Hepatic stellate cell (primary cell): ENCODE results near the gene PPIL1.

Source experiments
- DNase-seq: peaks from one replicate; pipeline ENCODE4 v3.0.0; 2011; ENCODE audit warnings: low spot score

PPIL1 gene

DNA sequence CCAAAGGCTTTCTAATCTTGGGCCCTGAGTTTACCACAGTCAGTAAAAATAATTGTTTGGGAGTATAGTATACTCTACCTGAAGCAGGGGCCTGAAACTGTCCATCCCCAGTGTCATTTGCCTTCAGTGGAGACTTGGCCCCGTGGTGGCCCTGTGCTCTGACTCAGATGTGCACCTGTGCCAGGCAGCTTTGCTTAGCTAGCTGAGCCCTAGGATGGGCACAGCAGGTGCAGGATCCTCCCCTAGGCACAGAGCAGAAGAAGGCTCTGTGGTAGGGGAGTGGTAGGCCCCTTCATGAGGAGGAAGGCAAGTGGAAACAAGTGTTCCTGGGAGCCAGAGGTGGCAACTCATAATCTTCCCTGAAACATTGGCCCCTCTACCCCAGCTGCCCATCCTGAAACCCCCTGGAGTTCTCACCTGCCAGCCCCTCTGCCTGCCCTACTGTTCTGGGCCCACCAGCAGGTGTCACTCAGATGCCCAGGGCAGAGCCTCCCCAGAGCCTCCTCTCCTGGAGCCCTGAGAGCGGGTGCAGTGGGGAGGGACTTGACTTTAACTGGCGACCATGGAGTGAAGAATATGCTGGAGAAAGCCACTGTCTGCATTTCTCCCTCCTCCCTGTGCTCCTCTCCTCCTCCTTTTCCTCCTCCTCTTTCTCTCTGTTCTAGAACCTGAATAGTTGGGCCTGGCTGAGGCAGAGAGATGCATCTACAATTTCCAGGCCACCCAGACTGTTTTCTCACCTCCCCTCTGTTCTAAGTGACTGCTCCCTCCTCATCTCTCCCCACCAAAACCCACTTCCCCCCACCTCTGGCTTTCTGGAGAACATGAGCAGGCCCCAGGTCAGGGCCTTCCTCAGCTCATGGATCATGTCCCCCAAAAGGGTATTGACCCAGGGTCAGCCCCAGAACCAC is 38.2 kb downstream of the PPIL1 start:
- DNase-seq = no peak

- no peak for DNase-seq
Measured at GRCh38 chr6:36834576-36835341, 39.8 kb downstream of the PPIL1 start.

- DNase-seq = no peak
Measured at GRCh38 chr6:36833182-36833789, 41.3 kb downstream of the PPIL1 start.

- no peak for DNase-seq
Measured at GRCh38 chr6:36832313-36832712, 42.3 kb downstream of the PPIL1 start.

- DNase-seq = no peak
Measured at GRCh38 chr6:36830577-36830976, 44.0 kb downstream of the PPIL1 start.

DNA sequence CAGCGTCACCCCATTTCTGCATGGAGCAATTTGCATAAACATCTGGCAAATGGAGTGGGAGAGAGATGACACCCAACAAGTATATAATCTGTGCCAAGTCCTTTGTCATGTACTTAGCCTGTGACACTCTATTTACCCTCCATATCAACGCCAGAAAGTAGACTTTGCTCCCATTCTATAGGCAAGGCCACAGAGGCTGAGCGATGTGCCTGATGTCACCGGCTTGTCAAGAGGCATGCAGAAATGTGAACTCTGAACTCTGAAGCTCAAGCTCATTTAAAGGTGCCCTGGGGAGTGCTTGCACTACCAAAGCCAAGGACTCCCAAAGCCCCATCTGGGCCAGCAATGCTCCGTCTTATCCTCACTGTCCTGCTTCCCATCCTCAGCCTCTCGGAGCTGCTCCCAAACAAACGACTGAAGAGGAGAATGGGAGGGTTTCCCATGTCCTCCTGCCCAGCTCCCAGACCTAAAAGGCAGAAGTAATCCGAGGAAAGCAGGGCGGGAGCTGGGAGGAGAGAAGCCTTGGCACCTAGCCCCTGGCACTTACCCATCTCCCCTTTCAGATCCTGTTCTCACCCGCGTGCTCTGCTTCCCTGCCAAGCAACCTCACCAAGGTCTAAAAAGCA is 44.6 kb downstream of the PPIL1 start:
- no peak for DNase-seq

DNA sequence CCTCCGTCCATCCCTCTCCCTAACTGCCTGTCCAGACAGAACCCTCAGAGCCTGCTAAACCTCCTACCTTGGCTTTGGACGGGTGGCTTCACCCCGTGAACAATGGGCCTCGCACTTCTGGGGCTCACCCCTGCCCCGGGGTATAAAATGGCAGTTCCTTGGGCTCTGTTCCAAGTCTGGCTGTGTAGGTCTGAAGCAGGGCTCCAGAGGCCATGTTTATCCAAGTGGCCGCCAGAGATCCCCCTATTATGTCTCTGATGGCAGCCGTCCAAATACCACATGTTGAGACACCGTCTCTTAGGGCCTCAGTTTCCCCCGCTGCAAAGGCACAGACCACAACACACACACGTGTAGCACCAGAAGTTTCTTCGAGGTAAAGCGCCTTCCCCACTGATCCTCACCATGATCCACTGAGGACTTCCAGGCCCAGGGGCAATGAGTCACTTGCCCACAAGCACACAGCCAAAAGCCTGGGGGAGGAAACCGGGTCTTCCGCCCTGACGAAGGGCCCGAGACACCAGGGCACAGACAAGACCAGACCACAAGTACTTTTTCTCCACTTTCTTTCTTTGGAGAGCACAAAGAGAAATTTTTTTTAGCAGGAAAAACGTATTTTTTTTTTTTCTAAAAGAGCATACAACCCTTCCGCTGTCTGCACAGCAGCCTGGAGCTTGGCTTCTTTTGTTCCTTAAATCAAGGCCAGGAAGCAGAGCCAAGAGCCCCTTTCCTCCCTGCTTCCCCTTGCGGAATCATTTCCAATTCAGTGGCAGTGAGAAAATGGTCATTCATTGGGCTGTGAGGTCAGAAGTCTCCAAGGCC is 47.1 kb downstream of the PPIL1 start:
- DNase-seq = peak; percentile 79

GRCh38 chr6:36826520-36827227 is 47.9 kb downstream of the PPIL1 start:
- DNase-seq = no peak

DNA sequence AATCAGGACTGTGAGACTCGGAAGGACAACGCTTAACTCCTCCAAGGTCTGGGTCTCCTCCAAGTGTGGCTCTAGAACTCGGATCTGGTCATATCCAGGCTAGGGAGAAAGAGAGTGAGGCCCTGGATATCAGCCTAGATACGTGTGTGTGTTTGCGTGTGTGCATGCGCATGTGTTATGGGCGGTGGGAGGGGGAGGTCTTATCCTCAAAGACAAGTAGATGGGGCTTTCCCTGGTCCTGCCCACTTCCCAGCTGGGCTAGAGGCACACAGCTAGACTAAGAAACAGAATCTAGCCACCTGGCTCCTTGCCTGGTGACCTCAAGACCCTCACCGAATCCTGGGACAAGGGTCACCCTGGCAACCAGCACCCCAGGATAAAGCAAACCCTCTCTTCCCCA is 48.6 kb downstream of the PPIL1 start:
- no peak for DNase-seq

- DNase-seq = no peak
Measured at GRCh38 chr6:36825452-36825851, 49.2 kb downstream of the PPIL1 start.

DNA sequence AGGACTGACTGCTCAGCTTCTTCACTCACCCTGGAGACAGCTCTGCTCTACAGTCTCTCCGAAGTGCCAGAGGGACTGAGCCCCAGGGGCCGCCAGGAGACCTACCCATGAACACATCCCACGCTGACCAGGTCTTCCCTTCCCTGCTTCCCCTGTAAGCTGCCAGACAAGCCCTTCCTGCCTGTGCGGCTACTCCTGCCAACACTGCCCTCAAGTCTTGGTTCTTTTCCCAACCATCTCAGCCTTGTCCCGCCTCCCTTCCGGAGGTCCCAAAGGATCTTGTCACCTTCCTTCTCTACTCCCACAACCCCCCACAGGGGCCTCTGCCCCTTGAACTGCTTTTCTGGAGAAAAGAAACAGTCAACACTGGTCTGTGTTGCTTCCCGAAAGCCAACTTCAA is 50.4 kb downstream of the PPIL1 start:
- DNase-seq = no peak

GRCh38 chr6:36823421-36824096 is 51.0 kb downstream of the PPIL1 start:
- no peak for DNase-seq

- no peak for DNase-seq
Measured at GRCh38 chr6:36822506-36823269, 51.9 kb downstream of the PPIL1 start.

GRCh38 chr6:36821581-36822335 is 52.8 kb downstream of the PPIL1 start:
- DNase-seq = no peak

DNA sequence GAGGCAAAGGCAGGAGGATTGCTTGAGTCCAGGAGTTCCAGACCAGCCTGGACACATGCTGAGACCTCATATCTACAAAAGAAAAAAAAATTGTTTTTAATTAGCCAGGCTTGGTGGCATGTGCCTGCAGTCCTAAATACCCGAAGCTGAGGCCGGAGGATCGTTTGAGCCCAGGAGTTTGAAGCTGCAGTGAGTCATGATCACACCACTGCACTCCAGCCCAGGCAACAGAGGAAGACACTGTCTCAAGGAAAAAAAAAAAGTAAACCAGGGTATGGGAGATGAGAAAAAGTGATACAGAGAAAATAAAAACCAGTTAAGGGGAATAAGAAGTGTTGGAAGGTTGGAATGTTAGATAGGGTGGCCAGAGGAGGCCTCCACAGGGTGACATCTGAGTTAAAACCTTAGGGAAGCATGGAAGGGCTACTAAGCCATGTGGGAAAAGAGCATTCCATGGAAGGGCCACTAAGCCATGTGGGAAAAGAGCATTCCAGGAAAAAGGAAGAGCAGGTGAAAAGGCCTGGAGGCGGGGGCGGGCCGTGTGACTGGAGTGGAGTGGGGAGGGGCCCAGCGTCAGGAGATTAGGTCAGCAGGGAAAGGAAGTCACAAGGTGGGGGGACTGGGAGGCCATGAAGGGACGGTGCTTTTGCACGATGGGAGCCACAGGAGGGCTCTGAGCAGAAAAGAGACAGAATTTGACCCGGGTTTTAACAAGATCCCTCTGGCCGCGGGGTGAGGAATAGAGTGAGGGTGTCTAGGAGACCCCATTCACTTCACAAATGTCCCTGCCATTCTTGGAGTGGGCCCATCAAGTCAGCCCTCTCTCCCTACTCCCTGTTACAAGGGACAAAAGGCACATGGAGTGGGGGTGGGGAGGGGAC is 53.7 kb downstream of the PPIL1 start:
- DNase-seq = no peak

DNA sequence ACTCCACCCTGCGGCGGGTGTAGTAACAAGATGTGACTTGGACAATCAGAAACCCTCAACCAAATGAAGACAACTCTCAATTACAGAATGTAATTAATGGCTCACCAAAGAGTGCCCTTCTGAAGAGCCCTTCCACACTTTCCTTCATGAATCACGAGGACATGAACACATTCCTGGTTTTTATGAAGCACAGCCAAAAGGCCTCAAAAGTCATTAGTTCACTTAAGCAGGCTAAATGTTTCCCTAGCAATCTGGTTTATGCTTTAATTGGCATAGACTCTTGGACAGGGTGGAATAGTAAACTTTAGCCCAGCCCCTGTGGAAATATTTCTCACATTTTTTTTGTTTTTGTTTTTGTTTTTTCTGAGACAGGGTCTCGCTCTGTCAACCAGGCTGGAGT is 55.8 kb downstream of the PPIL1 start:
- DNase-seq = no peak

DNA sequence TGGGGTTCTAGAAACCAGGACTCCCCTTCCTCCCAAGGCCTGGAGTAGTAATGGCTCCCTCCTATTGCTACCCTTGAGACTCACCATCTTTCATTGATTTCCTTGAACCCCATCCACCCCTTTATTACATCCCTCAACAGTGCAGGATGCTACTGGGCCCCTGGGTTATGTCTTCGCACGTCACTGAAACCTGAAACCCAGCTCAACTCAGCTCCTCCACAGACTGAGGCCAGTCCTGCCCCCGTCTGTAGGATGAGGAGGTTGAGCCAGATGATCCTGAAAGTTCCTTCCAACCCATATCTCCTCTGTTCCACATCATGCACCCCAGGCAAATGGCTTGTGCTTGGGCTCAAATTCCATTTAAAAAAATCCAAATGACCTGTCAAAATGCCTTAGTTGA is 56.8 kb downstream of the PPIL1 start:
- no peak for DNase-seq
